Measurements from ENCODE around the gene CYP2W1.
A peak's percentile ranks its signal among the peaks of the same experiment; 100 is the strongest.
"Not testable (repeated sequence)": the region's sequence is repeated elsewhere in the genome, so short reads cannot be mapped to it uniquely, and the experiment has no call there.

Gene CYP2W1, protein sequence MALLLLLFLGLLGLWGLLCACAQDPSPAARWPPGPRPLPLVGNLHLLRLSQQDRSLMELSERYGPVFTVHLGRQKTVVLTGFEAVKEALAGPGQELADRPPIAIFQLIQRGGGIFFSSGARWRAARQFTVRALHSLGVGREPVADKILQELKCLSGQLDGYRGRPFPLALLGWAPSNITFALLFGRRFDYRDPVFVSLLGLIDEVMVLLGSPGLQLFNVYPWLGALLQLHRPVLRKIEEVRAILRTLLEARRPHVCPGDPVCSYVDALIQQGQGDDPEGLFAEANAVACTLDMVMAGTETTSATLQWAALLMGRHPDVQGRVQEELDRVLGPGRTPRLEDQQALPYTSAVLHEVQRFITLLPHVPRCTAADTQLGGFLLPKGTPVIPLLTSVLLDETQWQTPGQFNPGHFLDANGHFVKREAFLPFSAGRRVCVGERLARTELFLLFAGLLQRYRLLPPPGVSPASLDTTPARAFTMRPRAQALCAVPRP

GRCh38 chr7:983004-983615, at the start of gene CYP2W1:
TSS of gene CYP2W1 (plus strand) at chr7:983181. CDS start at chr7:983212, 31 bp downstream.
- no peak for DNase-seq

GRCh38 chr7:934469-935163, 48.4 kb upstream of the CYP2W1 start:
- no peak for DNase-seq

GRCh38 chr7:935164-935873, 47.7 kb upstream of the CYP2W1 start:
- DNase-seq, result no peak

DNA sequence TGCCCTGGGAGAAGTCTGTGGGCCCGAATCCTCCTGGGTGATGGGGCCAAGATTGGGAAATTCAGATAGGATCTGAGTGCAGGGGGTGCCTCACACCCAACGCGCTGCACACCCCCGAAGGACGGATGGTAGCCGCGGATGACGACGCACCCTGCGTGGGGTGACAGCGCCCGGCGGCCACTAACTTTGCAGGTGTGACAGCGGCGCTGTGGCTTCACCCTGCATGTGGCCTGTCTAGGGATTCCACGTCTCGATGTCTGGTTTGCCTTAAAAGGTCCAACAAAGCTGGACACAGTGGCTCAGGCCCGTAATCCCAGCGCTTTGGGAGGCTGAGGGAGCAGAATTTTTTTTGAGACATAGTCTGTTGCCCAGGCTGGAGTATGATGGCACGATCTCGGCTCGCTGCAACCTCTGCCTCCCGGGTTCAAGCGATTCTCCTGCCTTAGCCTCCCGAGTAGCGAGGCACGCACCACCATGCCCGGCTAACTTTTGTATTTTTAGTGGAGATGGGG, 47.1 kb upstream of the CYP2W1 start:
- no peak for DNase-seq

GRCh38 chr7:936386-937054, 46.5 kb upstream of the CYP2W1 start:
- peak; percentile 14 for DNase-seq

GRCh38 chr7:937856-938484, 45.0 kb upstream of the CYP2W1 start:
- no peak for DNase-seq

DNA sequence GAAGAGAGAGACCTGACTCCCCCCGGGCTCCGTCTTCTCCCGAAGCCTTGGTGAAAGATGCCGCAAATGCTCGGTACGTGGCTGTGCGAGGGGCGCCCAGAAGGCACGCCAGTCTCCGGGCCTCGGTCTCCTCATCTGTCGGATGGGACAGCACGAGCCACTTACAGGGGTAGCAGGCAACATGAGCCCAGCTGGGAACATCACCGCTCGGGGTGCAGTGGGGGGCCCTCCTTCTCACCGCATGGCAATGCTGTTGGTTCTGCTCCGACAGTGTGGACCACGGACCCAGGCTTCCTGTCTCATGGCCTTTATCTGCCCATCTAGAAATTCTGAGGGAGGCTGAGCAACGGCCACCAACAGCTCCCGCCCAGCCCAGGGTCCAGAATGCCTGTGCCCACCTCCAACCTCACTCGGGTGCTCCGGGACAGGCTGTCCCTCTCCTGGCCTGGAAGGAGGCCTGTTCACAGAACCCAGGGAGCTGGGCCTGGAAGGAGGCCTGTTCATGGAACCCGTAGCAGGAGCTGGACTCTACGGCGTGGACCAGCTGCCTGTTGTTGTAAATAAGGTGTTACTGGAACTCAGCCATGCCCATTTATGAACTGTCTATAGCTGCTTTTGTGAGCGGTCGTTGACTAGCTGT, 44.3 kb upstream of the CYP2W1 start:
- DNase-seq, result no peak

DNA sequence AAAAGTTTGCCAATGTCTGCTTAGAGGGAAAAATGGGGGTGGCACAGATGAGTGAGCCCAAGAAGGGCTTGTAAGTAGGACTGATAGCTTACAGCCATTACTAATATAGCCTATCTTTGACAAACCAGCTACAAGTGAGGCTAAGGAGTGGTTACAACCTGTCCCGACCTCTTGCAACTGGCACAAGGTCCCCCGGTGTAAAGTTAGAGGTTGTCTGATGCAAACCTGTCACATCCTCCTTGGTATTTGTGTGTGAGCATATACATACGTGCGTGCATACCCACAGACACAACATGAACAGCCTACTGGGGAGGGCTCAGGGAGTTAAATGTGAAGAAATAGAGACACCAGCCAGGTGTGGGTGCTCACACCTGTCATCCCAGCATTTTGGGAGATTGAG, 43.1 kb upstream of the CYP2W1 start:
- DNase-seq, result no peak

DNA sequence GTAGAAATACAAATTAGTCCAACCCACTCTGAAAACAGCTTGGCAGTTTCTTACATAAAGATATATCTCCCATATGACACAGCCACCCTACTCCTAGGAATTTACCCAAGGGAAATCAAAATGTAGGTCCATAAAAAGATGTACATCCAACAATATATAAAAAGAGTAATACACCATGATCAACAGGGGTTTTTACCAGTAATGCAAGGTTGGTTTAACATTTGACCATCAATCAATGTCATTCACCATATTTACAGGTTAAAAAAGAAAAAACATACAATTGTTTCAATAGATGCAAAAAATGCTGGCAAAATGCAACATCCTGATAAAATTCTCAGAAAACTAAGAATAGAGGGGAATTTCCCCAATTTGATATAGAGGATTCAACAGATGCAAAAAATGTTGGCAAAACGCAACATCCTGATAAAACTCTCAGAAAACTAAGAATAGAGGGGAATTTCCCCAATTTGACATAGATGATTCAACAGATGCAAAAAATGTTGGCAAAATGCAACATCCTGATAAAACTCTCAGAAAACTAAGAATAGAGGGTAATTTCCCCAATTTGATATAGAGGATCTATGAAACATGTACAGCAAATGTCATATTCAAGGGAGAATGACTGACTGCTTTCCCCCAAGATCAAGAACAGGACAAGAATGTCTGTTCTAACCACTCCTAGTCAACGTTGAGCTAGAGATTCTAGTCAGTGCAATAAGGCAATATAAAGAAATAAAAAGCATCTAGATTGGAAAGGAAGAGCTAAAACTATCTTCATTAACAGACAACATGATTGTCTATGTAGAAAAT, 42.2 kb upstream of the CYP2W1 start:
- no peak for DNase-seq

- not testable (repeated sequence) for DNase-seq
Measured at GRCh38 chr7:943793-944192, 39.2 kb upstream of the CYP2W1 start.

DNA sequence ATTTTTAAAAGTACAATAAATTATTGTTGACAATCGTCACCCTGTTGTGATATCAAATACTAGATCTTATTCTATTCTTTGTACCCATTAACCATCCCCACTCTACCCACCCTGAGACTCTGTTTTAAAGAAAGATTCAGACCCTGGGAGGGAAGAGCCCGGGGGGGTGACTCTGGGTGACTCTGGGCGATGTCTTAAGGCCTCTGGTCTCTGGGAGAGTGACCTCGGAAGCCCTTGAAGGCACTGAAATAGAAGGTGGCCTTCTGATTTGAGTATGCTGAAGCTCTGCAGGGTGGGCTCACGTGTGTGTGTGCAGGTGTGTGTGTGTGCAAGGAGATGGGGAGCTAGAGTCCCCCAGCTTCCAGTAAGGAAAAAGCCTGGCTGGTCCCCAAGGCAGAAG, 38.2 kb upstream of the CYP2W1 start:
- DNase-seq, result no peak

GRCh38 chr7:945147-945555, 37.8 kb upstream of the CYP2W1 start:
- DNase-seq, result no peak

DNA sequence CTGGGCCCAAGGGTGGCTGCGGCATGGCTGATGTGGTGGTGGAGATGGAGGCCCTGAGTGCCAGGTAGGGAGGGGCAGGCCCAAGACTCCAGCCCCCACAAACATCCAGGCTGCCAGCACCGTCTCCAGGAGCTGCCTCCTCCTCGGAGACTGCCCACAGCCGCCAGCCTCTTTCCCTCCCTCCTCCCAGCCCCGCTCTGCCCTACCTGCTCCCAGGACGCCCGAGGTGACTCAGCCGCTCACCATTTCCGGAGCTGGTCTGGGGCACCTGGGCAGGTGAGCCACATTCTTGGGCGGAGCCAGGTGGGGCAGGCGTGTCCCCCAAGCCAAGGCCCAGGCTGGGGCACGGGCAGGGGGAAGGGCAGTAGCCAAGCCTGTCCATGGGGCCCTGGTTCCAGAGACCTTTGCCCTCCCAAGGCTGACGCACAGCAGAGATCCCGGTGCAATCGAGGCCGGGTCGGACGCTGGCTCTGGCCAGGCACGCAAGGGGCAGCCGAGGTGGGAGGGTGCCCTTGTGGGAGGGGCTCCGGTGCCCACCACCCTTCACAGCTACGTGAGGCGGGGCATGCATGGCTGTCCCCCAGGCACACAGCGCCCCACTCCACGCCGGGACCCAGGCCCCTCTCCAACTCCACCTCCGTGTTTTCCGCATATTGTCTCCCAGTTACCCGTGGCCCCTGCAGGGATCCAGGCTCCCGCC, 37.3 kb upstream of the CYP2W1 start:
- DNase-seq, result no peak

DNA sequence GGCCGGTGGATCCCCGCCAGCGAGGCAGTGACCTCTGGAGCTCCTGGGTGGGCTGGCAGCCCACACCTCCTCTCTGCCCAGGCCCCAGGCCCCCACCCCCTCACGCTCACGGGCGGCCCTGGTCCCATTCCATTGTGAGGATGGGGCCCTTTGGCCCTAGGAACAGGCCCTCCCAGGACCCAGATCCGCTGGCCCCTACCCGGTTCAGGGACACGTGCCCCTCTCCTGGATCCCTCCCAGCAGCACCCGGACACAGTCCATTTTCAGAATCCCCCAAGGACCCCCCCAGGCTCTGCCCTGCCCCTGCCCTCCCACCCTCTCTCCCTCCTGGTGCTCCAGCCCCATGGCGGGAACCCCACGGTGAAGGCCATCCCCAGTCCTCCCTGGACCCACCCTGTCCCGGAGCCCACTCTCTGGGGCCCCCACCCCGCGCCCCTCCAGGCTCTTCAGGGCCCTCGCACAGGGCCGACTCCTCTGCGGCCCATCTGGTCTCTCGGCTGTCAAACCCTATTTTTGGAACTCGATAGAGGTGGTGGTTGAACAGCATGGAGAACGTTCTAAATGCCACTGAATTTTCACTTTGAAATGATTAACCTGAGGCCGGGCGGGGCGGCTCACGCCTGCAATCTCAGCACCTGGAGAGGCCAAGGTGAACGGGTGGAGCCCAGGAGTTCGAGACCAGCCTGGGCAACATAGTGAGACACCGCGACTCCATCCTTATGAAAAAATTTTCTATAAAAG, 36.6 kb upstream of the CYP2W1 start:
- no peak for DNase-seq

- DNase-seq, result no peak
Measured at GRCh38 chr7:947391-948210, 35.4 kb upstream of the CYP2W1 start.

- no peak for DNase-seq
Measured at GRCh38 chr7:949021-949934, 33.7 kb upstream of the CYP2W1 start.

All from fibroblast of skin of right biceps (primary cell).